H1 (cell line): ENCODE data around the gene CRYBG1. TPM values are rescaled to one million over a fixed set of nuclear protein-coding genes. Genes with fewer than 3 reads are reported as not detected.

Experiments used
- CTCF ChIA-PET: fragments of 300-600 bp; sonication (Branson Sonifier 250); formaldehyde crosslinking; loops from one replicate; lab custom pipeline; 2021; ENCODE audit not compliant: partially characterized antibody; lab: Charles Lee
- POLR2A ChIA-PET: fragments of 300-600 bp; sonication (Branson Sonifier 250); formaldehyde crosslinking; loops from one replicate; lab custom pipeline; 2021; ENCODE audit warnings: inconsistent platforms; ENCODE audit not compliant: partially characterized antibody; lab: Charles Lee
- DNase-seq, 2 experiments: peaks; one replicate each; pipeline versions ENCODE4 v3.0.0 to v3.0.0-alpha.2; 2010 to 2022; ENCODE audit warnings: low spot score in 2 of 2, low read depth in 1 of 2, mixed read lengths in 1 of 2
- FAIRE-seq: peaks from 2 replicates; lab custom pipeline; 2011; peaks lifted over from hg19 to GRCh38; lab: Jason Lieb, UNC
- H2AFZ ChIP-seq: 2 replicates; pipeline ENCODE4 v1.8.1; 2012; ENCODE audit warnings: low read length, inconsistent platforms
- H2AK5ac ChIP-seq: 2 replicates; pipeline ENCODE4 v1.6.1; 2013; ENCODE audit warnings: low read depth, low read length
- H2BK120ac ChIP-seq: replicated peaks from 2 replicates; pipeline ENCODE3; 2013; ENCODE audit warnings: low read depth, low read length, inconsistent platforms
- H2BK12ac ChIP-seq: 2 replicates; pipeline ENCODE4 v1.6.1; 2013; ENCODE audit warnings: low read depth, low read length
- H2BK15ac ChIP-seq: 2 replicates; pipeline ENCODE4 v1.6.1; 2013; ENCODE audit warnings: low read length
- H2BK20ac ChIP-seq: 2 replicates; pipeline ENCODE4 v1.6.1; 2013; ENCODE audit warnings: low read length
- H2BK5ac ChIP-seq: 2 replicates; pipeline ENCODE4 v1.6.1; 2013; ENCODE audit warnings: low read depth, low read length
- H3K14ac ChIP-seq: 2 replicates; pipeline ENCODE4 v1.6.1; 2013; ENCODE audit warnings: inconsistent platforms; ENCODE audit not compliant: insufficient read length
- H3K18ac ChIP-seq: 2 replicates; pipeline ENCODE4 v1.6.1; 2013; ENCODE audit warnings: low read length; ENCODE audit errors: extremely low read depth
- H3K23ac ChIP-seq: 2 replicates; pipeline ENCODE4 v1.6.1; 2013; ENCODE audit warnings: inconsistent platforms; ENCODE audit not compliant: insufficient read length
- H3K23me2 ChIP-seq: 2 replicates; pipeline ENCODE4 v1.6.1; 2013; ENCODE audit warnings: low read depth, low read length
- H3K27ac ChIP-seq: 2 replicates; pipeline ENCODE4 v1.6.1; 2011; ENCODE audit warnings: low read depth, low read length, inconsistent platforms
- H3K27me3 ChIP-seq, 4 experiments: replicated peaks in 1 of 4; 1 replicate in 1 of 4; 2 replicates in 3 of 4; pipeline versions ENCODE4 v1.6.1 to v1.8.1; 2011 to 2013; ENCODE audit warnings: low read length in 3 of 4, mild to moderate bottlenecking in 3 of 4, inconsistent platforms in 2 of 4, mixed read lengths in 2 of 4, moderate library complexity in 1 of 4; ENCODE audit not compliant: control insufficient read depth in 3 of 4, insufficient read depth in 3 of 4; ENCODE audit errors: extremely low read depth in 1 of 4
- H3K36me3 ChIP-seq, 4 experiments: 2 replicates each; pipeline versions ENCODE4 v1.6.1 to v1.8.1; 2011 to 2013; ENCODE audit warnings: mild to moderate bottlenecking in 4 of 4, low read length in 3 of 4, moderate library complexity in 2 of 4, control low read depth in 1 of 4, inconsistent platforms in 1 of 4; ENCODE audit not compliant: insufficient read depth in 4 of 4, control insufficient read depth in 2 of 4
- H3K4ac ChIP-seq: replicated peaks from 2 replicates; pipeline ENCODE3; 2013; ENCODE audit warnings: low read length, low read depth, mixed read lengths, inconsistent platforms; ENCODE audit not compliant: insufficient read length
- H3K4me1 ChIP-seq, 4 experiments: replicated peaks in 1 of 4; 1 replicate in 1 of 4; 2 replicates in 3 of 4; pipeline versions ENCODE4 v1.6.1 to v1.8.1; 2011 to 2013; ENCODE audit warnings: low read length in 3 of 4, inconsistent platforms in 2 of 4, mixed read lengths in 1 of 4; ENCODE audit not compliant: insufficient read depth in 4 of 4, control insufficient read depth in 3 of 4
- H3K4me2 ChIP-seq, 2 experiments: 2 replicates each; pipeline versions ENCODE4 v1.6.1 to v1.8.1; 2011 to 2013; ENCODE audit warnings: low read depth in 2 of 2, low read length in 2 of 2, control low read depth in 1 of 2, inconsistent platforms in 1 of 2, mild to moderate bottlenecking in 1 of 2; ENCODE audit not compliant: insufficient read depth in 1 of 2
- H3K4me3 ChIP-seq, 4 experiments: fragments of 200-600, 300-600 bp in 1 of 4; sonication (generic), shearing (Covaris generic), sonication (Bioruptor Twin) in 1 of 4; 2 replicates each; pipeline versions ENCODE4 v1.5.1 to v1.8.1; 2011 to 2016; ENCODE audit warnings: low read length in 4 of 4, low read depth in 3 of 4, control low read depth in 2 of 4, inconsistent platforms in 2 of 4, mild to moderate bottlenecking in 2 of 4, mixed read lengths in 1 of 4, moderate library complexity in 1 of 4; ENCODE audit not compliant: insufficient read depth in 2 of 4; ENCODE audit errors: extremely low read depth in 1 of 4
- H3K56ac ChIP-seq: replicated peaks from 2 replicates; pipeline ENCODE3; 2013; ENCODE audit warnings: low read depth, mild to moderate bottlenecking, mixed read lengths, low read length, inconsistent platforms; ENCODE audit not compliant: insufficient read length
- H3K79me1 ChIP-seq: 2 replicates; pipeline ENCODE4 v1.6.1; 2013; ENCODE audit warnings: low read depth, low read length, control low read depth
- H3K79me2 ChIP-seq, 2 experiments: 2 replicates each; pipeline versions ENCODE4 v1.6.1 to v1.8.1; 2012 to 2013; ENCODE audit warnings: low read length in 2 of 2, mild to moderate bottlenecking in 2 of 2, inconsistent platforms in 1 of 2; ENCODE audit not compliant: insufficient read depth in 2 of 2, control insufficient read depth in 1 of 2
- H3K9ac ChIP-seq, 4 experiments: replicated peaks in 1 of 4; 1 replicate in 1 of 4; 2 replicates in 3 of 4; pipeline versions ENCODE4 v1.6.1 to v1.8.1; 2011 to 2013; ENCODE audit warnings: low read depth in 3 of 4, low read length in 3 of 4, control low read depth in 2 of 4, mild to moderate bottlenecking in 2 of 4, moderate library complexity in 2 of 4, inconsistent platforms in 1 of 4; ENCODE audit errors: extremely low read depth in 1 of 4
- H3K9me3 ChIP-seq, 2 experiments: 2 replicates each; pipeline versions ENCODE4 v1.6.1 to v1.8.1; 2012 to 2013; ENCODE audit warnings: mild to moderate bottlenecking in 2 of 2, moderate library complexity in 2 of 2, control low read depth in 1 of 2, inconsistent platforms in 1 of 2, low read depth in 1 of 2, low read length in 1 of 2, mixed read lengths in 1 of 2; ENCODE audit not compliant: insufficient read depth in 2 of 2
- H4K20me1 ChIP-seq, 2 experiments: replicated peaks in 1 of 2; 2 replicates each; pipeline versions ENCODE3 to v1.8.1; 2011 to 2013; ENCODE audit warnings: inconsistent platforms in 2 of 2, low read length in 2 of 2, mild to moderate bottlenecking in 1 of 2; ENCODE audit not compliant: insufficient read depth in 2 of 2, control insufficient read depth in 1 of 2
- H4K5ac ChIP-seq: 2 replicates; pipeline ENCODE4 v1.6.1; 2013; ENCODE audit warnings: low read length, low read depth, mixed read lengths, inconsistent platforms; ENCODE audit not compliant: insufficient read length
- H4K8ac ChIP-seq: 2 replicates; pipeline ENCODE4 v1.8.0; 2013; ENCODE audit warnings: mild to moderate bottlenecking, moderate library complexity, low read length, inconsistent platforms; ENCODE audit not compliant: insufficient read depth; ENCODE audit errors: extremely low read depth
- H4K91ac ChIP-seq: replicated peaks from 2 replicates; pipeline ENCODE3; 2013; ENCODE audit warnings: low read length, mixed read lengths, inconsistent platforms; ENCODE audit not compliant: insufficient read length
- CBX8 ChIP-seq: fragments of 300-800, 300-1000 bp; sonication (generic); IDR thresholded peaks from 2 replicates; pipeline ENCODE4 v1.7.1; 2016; ENCODE audit warnings: low read depth, low read length, borderline replicate concordance
- CTBP2 ChIP-seq: IDR thresholded peaks from 2 replicates; pipeline ENCODE4 v1.7.0; 2011; ENCODE audit warnings: borderline replicate concordance, mild to moderate bottlenecking, moderate library complexity, mixed read lengths, low read length; ENCODE audit not compliant: insufficient read depth, insufficient read length
- CTCF ChIP-seq, 3 experiments: IDR thresholded peaks; 1 replicate in 2 of 3; 2 replicates in 1 of 3; pipeline versions ENCODE4 v1.5.1 to v1.6.1; 2011; ENCODE audit warnings: low read length in 3 of 3, mild to moderate bottlenecking in 3 of 3, inconsistent platforms in 2 of 3, low read depth in 1 of 3, moderate library complexity in 1 of 3; ENCODE audit not compliant: insufficient read depth in 1 of 3; ENCODE audit errors: control extremely low read depth in 1 of 3
- GABPA ChIP-seq: IDR thresholded peaks from 2 replicates; pipeline ENCODE4 v1.6.1; 2011; ENCODE audit warnings: mild to moderate bottlenecking, low read length, moderate library complexity, borderline replicate concordance; ENCODE audit not compliant: insufficient read depth
- HDAC6 ChIP-seq: IDR thresholded peaks from one replicate; pipeline ENCODE4 v1.7.1; 2012; ENCODE audit warnings: low read depth, mild to moderate bottlenecking, inconsistent platforms, low read length, moderate library complexity
- MAFK ChIP-seq: IDR thresholded peaks from 2 replicates; pipeline ENCODE4 v1.6.1; 2012; ENCODE audit warnings: low read depth, mild to moderate bottlenecking, improper control_type of control experiment, low read length
- POLR2A ChIP-seq, 2 experiments: IDR thresholded peaks; 1 replicate in 1 of 2; 2 replicates in 1 of 2; pipeline ENCODE4 v1.6.1; 2011; ENCODE audit warnings: low read depth in 2 of 2, low read length in 2 of 2, mild to moderate bottlenecking in 2 of 2; ENCODE audit errors: control extremely low read depth in 1 of 2
- SP2 ChIP-seq: IDR thresholded peaks from 2 replicates; pipeline ENCODE4 v1.6.1; 2012; ENCODE audit warnings: mild to moderate bottlenecking, low read length, inconsistent platforms
- WGBS, 2 experiments: shearing (Covaris generic) in 1 of 2; methylation state at CpG; one replicate each; pipeline versions ENCODE4 v1.1.6 to v1.1.7; 2013 to 2015; ENCODE audit warnings: low lambda C conversion rate in 2 of 2, mixed read lengths in 2 of 2, inconsistent platforms in 1 of 2, low coverage in 1 of 2, missing lambda C conversion rate in 1 of 2; ENCODE audit not compliant: insufficient replicate concordance in 2 of 2, insufficient coverage in 1 of 2, insufficient read length in 1 of 2; ENCODE audit errors: extremely low coverage in 1 of 2, missing lambda C conversion rate in 1 of 2; 5-methylcytosine and 5-hydroxymethylcytosine counted together
- polyA plus RNA-seq, 7 experiments: library from polyadenylated mRNA; depleted of rRNA in 3 of 7; stranded (reverse) in 5 of 7; unstranded in 2 of 7; fragments of >200 nt in 5 of 7; fragments of 200-250 nt in 2 of 7; gene quantifications; 1 replicate in 5 of 7; 2 replicates in 1 of 7; 4 replicates in 1 of 7; pipeline versions ENCODE4 v1.2.1 to v1.2.3, GENCODE V29; 2011 to 2013; ENCODE audit warnings: missing spikeins in 2 of 7, mixed read lengths in 2 of 7
- total RNA-seq: library from RNA; stranded (reverse); fragmentation: NEBNext Ultra II Directional; extraction: Animal tissue kit (Norgen Biotek cat#: 25700); gene quantifications from 2 replicates; pipeline ENCODE4 v1.2.1, GENCODE V29; 2021

Gene CRYBG1
- total and polyA plus RNA-seq, 2 of the 8 experiments (the other 6 are each of a cell fraction or from before 2014, with no cell fraction given), result 2.2 to 11.6 TPM

DNA sequence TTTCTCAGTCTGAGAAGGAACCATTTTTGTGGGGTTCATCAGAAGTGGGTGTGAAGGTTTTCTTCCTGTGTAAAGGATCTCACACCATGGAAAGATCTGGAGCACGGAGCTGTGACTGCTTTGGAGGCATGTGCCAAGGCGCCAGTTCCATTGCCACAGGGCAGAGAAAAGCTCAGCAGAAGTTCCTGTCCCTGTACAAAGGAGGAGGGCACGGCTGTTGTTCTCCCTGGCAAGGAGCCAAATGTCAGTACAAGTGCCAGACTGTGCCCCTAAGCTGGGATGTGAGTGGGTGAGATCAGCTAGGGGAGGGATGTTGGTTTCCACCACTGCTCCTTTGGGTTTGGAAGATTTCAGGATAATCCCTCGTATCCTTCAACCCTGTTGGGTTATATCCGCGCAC, 117.3 kb downstream of the CRYBG1 start:
- Histone ChIP-seq H3K79me2 (no peaks in the 10 kb centered on the region), H4K5ac (no peak overlapping the region), H3K27me3 (no peaks in the 10 kb centered on the region), H2BK15ac (no peak overlapping the region), H3K18ac (no peak overlapping the region), H3K36me3 (no peaks in the 10 kb centered on the region), H4K20me1 (no peaks in the 10 kb centered on the region), H3K56ac (no peak overlapping the region), H3K9me3 (no peaks in the 10 kb centered on the region), H2BK12ac (no peak overlapping the region), H3K27ac (no peak overlapping the region), H3K79me1 (no peaks in the 10 kb centered on the region), H4K8ac (no peak overlapping the region), H2BK20ac (no peak overlapping the region), H2AK5ac (no peak overlapping the region), H3K4me1 (no peaks in the 10 kb centered on the region), H3K23me2 (no peaks in the 10 kb centered on the region; the same call in 1 of the 2 replicates), H2BK5ac (no peak overlapping the region), H3K9ac (no peak overlapping the region), H3K4me3 (no peak overlapping the region), H2AFZ (no peak overlapping the region), H4K91ac (no peak overlapping the region), H3K4ac (no peak overlapping the region), H3K4me2 (no peak overlapping the region), H2BK120ac (no peak overlapping the region), H3K23ac (no peak overlapping the region), H3K14ac (no peak overlapping the region)
- no peak for DNase-seq
- CTCF ChIA-PET, result interaction anchor here (1.0 to 1.9 kb wide), 5 partner anchors 16 to 93 kb away, joined by 3 to 4 read pairs (median 3); no protein-coding TSS in a partner anchor
- WGBS, 2 experiments, result 87% methylated on average over 6 of the region's 6 CpGs; no CpG with 5 or more reads in 1 of the 2 experiments
- POLR2A ChIA-PET, result interaction anchor here (1.0 kb wide), 1 partner anchor 10 kb away, joined by 3 read pairs; no protein-coding TSS in a partner anchor
- FAIRE-seq, result no peak
- TF ChIP-seq HDAC6 (no peak), SP2 (no peak), POLR2A (IDR thresholded peaks at IDR 0.05; ENCODE audit: control extremely low read depth in 1 of 2, low read depth in 2 of 2, low read length in 2 of 2) (no peak), CTCF (IDR thresholded peaks at IDR 0.05; ENCODE audit: control extremely low read depth in 1 of 3, insufficient read depth in 1 of 3, low read depth in 1 of 3, low read length in 3 of 3) (no peak), GABPA (no peak), CBX8 (no peak), MAFK (no peak), CTBP2 (no peak)
